HepG2 (cell line): Measurements from ENCODE around the gene EI24. TPM values are rescaled to one million over a fixed set of nuclear protein-coding genes. Genes with fewer than 3 reads are reported as not detected.

Source experiments
- BCL6 ChIP-seq: IDR thresholded peaks from 2 replicates; pipeline ENCODE4 v1.6.1; 2016; ENCODE audit warnings: missing genetic modification reagents, missing compliant biosample characterization
- GTF2F1 ChIP-seq: fragments of 150-350 bp; IDR thresholded peaks from 2 replicates; pipeline ENCODE4 v1.6.1; 2014; ENCODE audit warnings: low read length
- KMT2A ChIP-seq: sonication (generic); formaldehyde crosslinking; IDR thresholded peaks from 2 replicates; pipeline ENCODE4 v1.4.0; 2020; ENCODE audit warnings: missing genetic modification reagents
- MAF1 ChIP-seq: sonication (generic); formaldehyde crosslinking; IDR thresholded peaks from 2 replicates; pipeline ENCODE4 v1.5.0; 2020; ENCODE audit warnings: missing genetic modification reagents, borderline replicate concordance
- NFYB ChIP-seq: sonication (generic); formaldehyde crosslinking; IDR thresholded peaks from 2 replicates; pipeline ENCODE4 v1.4.0; 2020; ENCODE audit warnings: missing genetic modification reagents
- SALL1 ChIP-seq: sonication (generic); formaldehyde crosslinking; IDR thresholded peaks from 2 replicates; pipeline ENCODE4 v1.8.0; 2022; ENCODE audit warnings: mild to moderate bottlenecking, missing genetic modification reagents
- SP5 ChIP-seq: IDR thresholded peaks from 2 replicates; pipeline ENCODE4 v1.6.1; 2016; ENCODE audit warnings: low read depth, borderline replicate concordance
- TAF15 ChIP-seq: fragments of 200-400 bp; formaldehyde crosslinking; IDR thresholded peaks from one replicate; pipeline ENCODE4 v1.6.1; 2018; ENCODE audit warnings: mild to moderate bottlenecking, low read depth, low read length; ENCODE audit not compliant: poor library complexity, severe bottlenecking
- ZNF142 ChIP-seq: sonication (generic); formaldehyde crosslinking; IDR thresholded peaks from 2 replicates; pipeline ENCODE4 v1.4.0; 2020; ENCODE audit warnings: missing genetic modification reagents
- ZNF160 ChIP-seq: sonication (generic); formaldehyde crosslinking; IDR thresholded peaks from 2 replicates; pipeline ENCODE4 v1.8.0; 2022; ENCODE audit warnings: mild to moderate bottlenecking, inconsistent platforms, missing genetic modification reagents
- ZNF547 ChIP-seq: sonication (generic); formaldehyde crosslinking; IDR thresholded peaks from 2 replicates; pipeline ENCODE4 v1.5.1; 2020; ENCODE audit warnings: mild to moderate bottlenecking, missing genetic modification reagents
- ZNF549 ChIP-seq: sonication (generic); formaldehyde crosslinking; IDR thresholded peaks from 2 replicates; pipeline ENCODE4 v1.5.0; 2020; ENCODE audit warnings: missing genetic modification reagents
- ZNF816 ChIP-seq: sonication (generic); formaldehyde crosslinking; IDR thresholded peaks from 2 replicates; pipeline ENCODE4 v1.8.0; 2022; ENCODE audit warnings: missing genetic modification reagents, mild to moderate bottlenecking, borderline replicate concordance
- ZNF883 ChIP-seq: sonication (generic); formaldehyde crosslinking; IDR thresholded peaks from 2 replicates; pipeline ENCODE4 v1.5.1; 2020; ENCODE audit warnings: mild to moderate bottlenecking, missing genetic modification reagents; ENCODE audit errors: not compliant biosample characterization
- polyA plus RNA-seq, 8 experiments: library from polyadenylated mRNA; depleted of rRNA in 3 of 8; stranded (reverse) in 7 of 8; unstranded in 1 of 8; fragments of >200 nt; fragmentation: Illumina TruSeq in 4 of 8; extraction: Trizol in 4 of 8; gene quantifications; 2 replicates each; pipeline versions ENCODE4 v1.2.1 to v1.2.3, GENCODE V29; 2011 to 2016; ENCODE audit warnings: low read depth in 4 of 8, missing spikeins in 1 of 8, mixed read lengths in 1 of 8; ENCODE audit not compliant: insufficient read depth in 1 of 8
- total RNA-seq, 5 experiments: library from RNA; depleted of rRNA; stranded (reverse); fragments of >200 nt; fragmentation: Illumina TruSeq; extraction: Trizol; gene quantifications; 2 replicates each; pipeline ENCODE4 v1.2.3, GENCODE V29; 2016; ENCODE audit warnings: low read depth in 1 of 5
- TF ChIP-seq, protein P1 (sequence below): sonication (generic); formaldehyde crosslinking; IDR thresholded peaks from 2 replicates; pipeline ENCODE4 v1.8.0; 2022; ENCODE audit warnings: mild to moderate bottlenecking, missing genetic modification reagents, borderline replicate concordance
- TF ChIP-seq, protein P2 (sequence below): sonication (generic); formaldehyde crosslinking; IDR thresholded peaks from 2 replicates; pipeline ENCODE4 v1.4.0; 2020; ENCODE audit warnings: missing genetic modification reagents

EI24 gene
- total and polyA plus RNA-seq, 2 of the 13 experiments (the other 11 are each of a cell fraction or from before 2014, with no cell fraction given) = 84.7 to 126 TPM

DNA sequence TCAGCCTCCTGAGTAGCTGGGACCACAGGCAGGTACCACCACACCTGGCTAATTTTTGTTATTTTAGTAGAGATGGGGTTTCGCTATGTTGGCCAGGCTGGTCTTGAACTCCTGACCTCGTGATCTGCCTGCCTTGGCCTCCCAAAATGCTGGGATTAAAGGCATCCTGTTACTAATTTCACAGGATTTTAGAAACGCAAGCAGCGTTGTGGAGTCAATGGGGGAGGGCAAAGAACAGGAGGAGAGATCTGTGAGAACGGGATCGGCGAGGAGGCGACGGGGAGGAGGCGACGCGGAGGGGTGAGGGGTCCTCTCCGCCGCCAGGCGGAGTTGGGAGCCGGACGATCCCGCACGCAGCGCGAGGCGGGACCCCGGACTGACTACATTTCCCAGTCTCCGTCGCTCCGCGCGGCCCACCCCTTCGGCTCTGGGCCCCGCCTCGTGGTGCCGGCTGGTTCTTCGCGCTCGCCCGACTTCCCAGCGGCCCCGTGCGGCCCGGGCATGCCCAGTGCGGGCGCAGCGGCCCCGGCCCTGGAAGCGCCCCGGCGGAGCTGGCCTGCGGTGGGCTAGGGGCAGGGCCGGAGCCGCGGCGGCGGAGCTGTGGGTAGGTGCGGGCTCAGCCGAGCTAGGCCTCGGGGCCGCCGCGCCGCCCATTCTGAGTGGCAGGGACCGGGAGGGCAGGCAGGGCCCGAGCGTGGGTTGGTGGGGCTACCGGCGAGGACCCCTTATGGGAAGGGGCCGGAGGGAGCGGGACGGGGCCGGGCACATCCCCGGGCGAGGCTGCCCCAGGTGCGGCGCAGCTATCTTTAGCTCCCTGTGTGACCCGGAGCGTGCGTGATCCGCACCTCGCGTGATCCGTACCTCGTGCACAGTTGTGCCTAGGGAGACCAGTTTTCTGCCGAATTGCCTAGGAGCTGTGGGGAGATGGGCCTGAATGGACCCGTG is at the start of gene EI24 (continued):
- TF ChIP-seq, protein P1, sequence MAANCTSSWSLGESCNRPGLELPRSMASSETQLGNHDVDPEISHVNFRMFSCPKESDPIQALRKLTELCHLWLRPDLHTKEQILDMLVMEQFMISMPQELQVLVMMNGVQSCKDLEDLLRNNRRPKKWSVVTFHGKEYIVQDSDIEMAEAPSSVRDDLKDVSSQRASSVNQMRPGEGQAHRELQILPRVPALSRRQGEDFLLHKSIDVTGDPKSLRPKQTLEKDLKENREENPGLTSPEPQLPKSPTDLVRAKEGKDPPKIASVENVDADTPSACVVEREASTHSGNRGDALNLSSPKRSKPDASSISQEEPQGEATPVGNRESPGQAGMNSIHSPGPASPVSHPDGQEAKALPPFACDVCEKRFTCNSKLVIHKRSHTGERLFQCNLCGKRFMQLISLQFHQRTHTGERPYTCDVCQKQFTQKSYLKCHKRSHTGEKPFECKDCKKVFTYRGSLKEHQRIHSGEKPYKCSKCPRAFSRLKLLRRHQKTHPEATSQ = no peak
- TF ChIP-seq ZNF160 (CRISPR knock-in tag) (0 out of 2 replicates have a peak, but pooled peaks have one; percentile 7), ZNF142 (CRISPR knock-in tag) (no peak), SALL1 (CRISPR knock-in tag) (peak; percentile 56), MAF1 (CRISPR knock-in tag) (no peak), ZNF547 (CRISPR knock-in tag) (no peak), SP5 (CRISPR knock-in tag) (no peak), NFYB (CRISPR knock-in tag) (peak; percentile 56; the same call in 1 of the 2 replicates), BCL6 (CRISPR knock-in tag) (0 out of 2 replicates have a peak, but pooled peaks have one; percentile 8), ZNF549 (CRISPR knock-in tag) (no peak), TAF15 (no peak), GTF2F1 (no peak), KMT2A (CRISPR knock-in tag) (peak; percentile 49), ZNF883 (CRISPR knock-in tag) (no peak), ZNF816 (CRISPR knock-in tag) (no peak)
- TF ChIP-seq, protein P2, sequence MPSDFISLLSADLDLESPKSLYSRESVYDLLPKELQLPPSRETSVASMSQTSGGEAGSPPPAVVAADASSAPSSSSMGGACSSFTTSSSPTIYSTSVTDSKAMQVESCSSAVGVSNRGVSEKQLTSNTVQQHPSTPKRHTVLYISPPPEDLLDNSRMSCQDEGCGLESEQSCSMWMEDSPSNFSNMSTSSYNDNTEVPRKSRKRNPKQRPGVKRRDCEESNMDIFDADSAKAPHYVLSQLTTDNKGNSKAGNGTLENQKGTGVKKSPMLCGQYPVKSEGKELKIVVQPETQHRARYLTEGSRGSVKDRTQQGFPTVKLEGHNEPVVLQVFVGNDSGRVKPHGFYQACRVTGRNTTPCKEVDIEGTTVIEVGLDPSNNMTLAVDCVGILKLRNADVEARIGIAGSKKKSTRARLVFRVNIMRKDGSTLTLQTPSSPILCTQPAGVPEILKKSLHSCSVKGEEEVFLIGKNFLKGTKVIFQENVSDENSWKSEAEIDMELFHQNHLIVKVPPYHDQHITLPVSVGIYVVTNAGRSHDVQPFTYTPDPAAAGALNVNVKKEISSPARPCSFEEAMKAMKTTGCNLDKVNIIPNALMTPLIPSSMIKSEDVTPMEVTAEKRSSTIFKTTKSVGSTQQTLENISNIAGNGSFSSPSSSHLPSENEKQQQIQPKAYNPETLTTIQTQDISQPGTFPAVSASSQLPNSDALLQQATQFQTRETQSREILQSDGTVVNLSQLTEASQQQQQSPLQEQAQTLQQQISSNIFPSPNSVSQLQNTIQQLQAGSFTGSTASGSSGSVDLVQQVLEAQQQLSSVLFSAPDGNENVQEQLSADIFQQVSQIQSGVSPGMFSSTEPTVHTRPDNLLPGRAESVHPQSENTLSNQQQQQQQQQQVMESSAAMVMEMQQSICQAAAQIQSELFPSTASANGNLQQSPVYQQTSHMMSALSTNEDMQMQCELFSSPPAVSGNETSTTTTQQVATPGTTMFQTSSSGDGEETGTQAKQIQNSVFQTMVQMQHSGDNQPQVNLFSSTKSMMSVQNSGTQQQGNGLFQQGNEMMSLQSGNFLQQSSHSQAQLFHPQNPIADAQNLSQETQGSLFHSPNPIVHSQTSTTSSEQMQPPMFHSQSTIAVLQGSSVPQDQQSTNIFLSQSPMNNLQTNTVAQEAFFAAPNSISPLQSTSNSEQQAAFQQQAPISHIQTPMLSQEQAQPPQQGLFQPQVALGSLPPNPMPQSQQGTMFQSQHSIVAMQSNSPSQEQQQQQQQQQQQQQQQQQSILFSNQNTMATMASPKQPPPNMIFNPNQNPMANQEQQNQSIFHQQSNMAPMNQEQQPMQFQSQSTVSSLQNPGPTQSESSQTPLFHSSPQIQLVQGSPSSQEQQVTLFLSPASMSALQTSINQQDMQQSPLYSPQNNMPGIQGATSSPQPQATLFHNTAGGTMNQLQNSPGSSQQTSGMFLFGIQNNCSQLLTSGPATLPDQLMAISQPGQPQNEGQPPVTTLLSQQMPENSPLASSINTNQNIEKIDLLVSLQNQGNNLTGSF = no peak
